Parathyroid adenoma (tissue), 2 donors: ENCODE data around the gene ZKSCAN1.

Experiments
- H2AFZ ChIP-seq: fragments of 300-600 bp; sonication (generic); one replicate; pipeline ENCODE4 v1.7.0; 2017; ENCODE audit warnings: antibody characterized with exemption, mild to moderate bottlenecking
- H3K27ac ChIP-seq: fragments of 300-600 bp; sonication (generic); one replicate; pipeline ENCODE4 v1.7.0; 2017
- H3K27me3 ChIP-seq: fragments of 300-600 bp; sonication (generic); one replicate; pipeline ENCODE4 v1.7.0; 2017; ENCODE audit warnings: low read length; ENCODE audit not compliant: control insufficient read depth, insufficient read depth
- H3K36me3 ChIP-seq: fragments of 300-600 bp; sonication (generic); one replicate; pipeline ENCODE4 v1.7.0; 2017; ENCODE audit warnings: low read length; ENCODE audit not compliant: control insufficient read depth, insufficient read depth
- H3K4me1 ChIP-seq: fragments of 300-600 bp; sonication (generic); one replicate; pipeline ENCODE4 v1.7.0; 2017; ENCODE audit warnings: control low read depth
- H3K4me2 ChIP-seq: fragments of 300-600 bp; sonication (generic); one replicate; pipeline ENCODE4 v1.7.0; 2017; ENCODE audit warnings: low read length
- H3K4me3 ChIP-seq: fragments of 300-600 bp; sonication (generic); one replicate; pipeline ENCODE4 v1.7.0; 2017; ENCODE audit warnings: low read depth, low read length
- H3K79me2 ChIP-seq: fragments of 300-600 bp; sonication (generic); one replicate; pipeline ENCODE4 v1.7.0; 2017; ENCODE audit warnings: control low read depth
- H3K9ac ChIP-seq: fragments of 300-600 bp; sonication (generic); one replicate; pipeline ENCODE4 v1.7.0; 2017; ENCODE audit warnings: mild to moderate bottlenecking
- H3K9me3 ChIP-seq: fragments of 300-600 bp; sonication (generic); one replicate; pipeline ENCODE4 v1.7.0; 2017; ENCODE audit warnings: low read length; ENCODE audit not compliant: control insufficient read depth
- TF ChIP-seq, protein P1 (sequence below): fragments of 300-600 bp; sonication (generic); IDR thresholded peaks from one replicate; pipeline ENCODE4 v1.7.0; 2017; ENCODE audit warnings: antibody characterized with exemption, mild to moderate bottlenecking
- donor health status: primary hyperparathyroidism.

ZKSCAN1 gene

DNA sequence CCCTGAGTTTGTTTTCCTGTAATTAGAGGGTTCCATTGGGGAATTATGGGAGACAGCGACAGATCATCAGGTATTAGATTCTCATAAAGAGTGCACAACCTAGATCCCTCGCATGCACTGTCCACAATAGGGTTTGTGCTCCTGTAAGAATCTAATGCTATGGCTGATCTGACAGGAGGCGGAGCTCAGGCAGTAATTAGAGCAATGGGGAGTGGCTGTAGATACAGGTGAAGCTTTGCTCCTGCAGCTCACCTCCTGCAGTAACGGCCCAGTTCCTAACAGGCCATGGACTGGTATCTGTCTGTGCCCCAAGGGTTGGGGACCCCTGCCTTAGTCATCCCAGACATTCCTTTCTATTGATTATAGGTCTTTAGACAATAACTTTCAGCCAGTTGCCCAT is 33.3 kb downstream of the ZKSCAN1 start:
- Histone ChIP-seq H3K4me2 (no peak overlapping the region), H2AFZ (peak overlapping the region; percentile 93), H3K27me3 (no peaks in the 10 kb centered on the region), H3K79me2 (peaks cover under 1% of the 10 kb centered on the region), H3K4me3 (peak overlapping the region; percentile 93), H3K27ac (no peak overlapping the region), H3K9ac (no peak overlapping the region), H3K4me1 (peaks cover 4% of the 10 kb centered on the region), H3K36me3 (no peaks in the 10 kb centered on the region), H3K9me3 (no peaks in the 10 kb centered on the region)
- TF ChIP-seq, protein P1, sequence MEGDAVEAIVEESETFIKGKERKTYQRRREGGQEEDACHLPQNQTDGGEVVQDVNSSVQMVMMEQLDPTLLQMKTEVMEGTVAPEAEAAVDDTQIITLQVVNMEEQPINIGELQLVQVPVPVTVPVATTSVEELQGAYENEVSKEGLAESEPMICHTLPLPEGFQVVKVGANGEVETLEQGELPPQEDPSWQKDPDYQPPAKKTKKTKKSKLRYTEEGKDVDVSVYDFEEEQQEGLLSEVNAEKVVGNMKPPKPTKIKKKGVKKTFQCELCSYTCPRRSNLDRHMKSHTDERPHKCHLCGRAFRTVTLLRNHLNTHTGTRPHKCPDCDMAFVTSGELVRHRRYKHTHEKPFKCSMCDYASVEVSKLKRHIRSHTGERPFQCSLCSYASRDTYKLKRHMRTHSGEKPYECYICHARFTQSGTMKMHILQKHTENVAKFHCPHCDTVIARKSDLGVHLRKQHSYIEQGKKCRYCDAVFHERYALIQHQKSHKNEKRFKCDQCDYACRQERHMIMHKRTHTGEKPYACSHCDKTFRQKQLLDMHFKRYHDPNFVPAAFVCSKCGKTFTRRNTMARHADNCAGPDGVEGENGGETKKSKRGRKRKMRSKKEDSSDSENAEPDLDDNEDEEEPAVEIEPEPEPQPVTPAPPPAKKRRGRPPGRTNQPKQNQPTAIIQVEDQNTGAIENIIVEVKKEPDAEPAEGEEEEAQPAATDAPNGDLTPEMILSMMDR = no peak

- no peaks in the 10 kb centered on the region for H3K27me3 ChIP-seq
Measured at GRCh38 chr7:100049441-100050291, 34.3 kb downstream of the ZKSCAN1 start, which contains the start of gene ZSCAN21. ZSCAN21 (plus strand) TSS chr7:100049774; CDS start chr7:100057007, 7,233 bp downstream.

GRCh38 chr7:100051611-100052010 is 36.2 kb downstream of the ZKSCAN1 start:
- H3K4me3 ChIP-seq = no peak overlapping the region
- H3K36me3 ChIP-seq = no peaks in the 10 kb centered on the region
- no peaks in the 10 kb centered on the region for H3K9me3 ChIP-seq
- H3K4me1 ChIP-seq = peaks cover 4% of the 10 kb centered on the region
- H3K4me2 ChIP-seq = no peak overlapping the region
- TF ChIP-seq, protein P1 = no peak
- H3K9ac ChIP-seq = no peak overlapping the region
- H3K27me3 ChIP-seq = no peaks in the 10 kb centered on the region
- H3K79me2 ChIP-seq = peaks cover 9% of the 10 kb centered on the region
- H2AFZ ChIP-seq = no peak overlapping the region
- no peak overlapping the region for H3K27ac ChIP-seq

More at GRCh38 chr7:100049441-100050291, 34.3 kb downstream of the ZKSCAN1 start, which contains the start of gene ZSCAN21:
- H3K27ac ChIP-seq = peak within 1 kb of the TSS; percentile 84
- H3K36me3 ChIP-seq = no peaks in the 10 kb centered on the region
- peak within 1 kb of the TSS; percentile 99 for H3K4me2 ChIP-seq
- H3K9me3 ChIP-seq = no peaks in the 10 kb centered on the region
- peaks cover 9% of the 10 kb centered on the region for H3K79me2 ChIP-seq
- H3K4me1 ChIP-seq = peaks cover 4% of the 10 kb centered on the region
- peak within 1 kb of the TSS; percentile 93 for H2AFZ ChIP-seq
- TF ChIP-seq, protein P1 = peak; percentile 21
- H3K4me3 ChIP-seq = peak within 1 kb of the TSS; percentile 93
- H3K9ac ChIP-seq = peak within 1 kb of the TSS; percentile 20

GRCh38 chr7:100053215-100053614 is 37.8 kb downstream of the ZKSCAN1 start:
- H3K36me3 ChIP-seq = no peaks in the 10 kb centered on the region
- H3K4me2 ChIP-seq = no peak overlapping the region
- no peak overlapping the region for H3K27ac ChIP-seq
- no peaks in the 10 kb centered on the region for H3K9me3 ChIP-seq
- peaks cover 4% of the 10 kb centered on the region for H3K4me1 ChIP-seq
- H3K27me3 ChIP-seq = no peaks in the 10 kb centered on the region
- no peak overlapping the region for H3K4me3 ChIP-seq
- TF ChIP-seq, protein P1 = no peak
- H2AFZ ChIP-seq = no peak overlapping the region
- H3K9ac ChIP-seq = no peak overlapping the region
- H3K79me2 ChIP-seq = peaks cover 9% of the 10 kb centered on the region
